H1 (cell line): Measurements from ENCODE around the gene HAGH. TPM values are rescaled to one million over a fixed set of nuclear protein-coding genes. Genes with fewer than 3 reads are reported as not detected.
A peak's percentile ranks its signal among the peaks of the same experiment; 100 is the strongest.

Experiments used
- CTCF ChIA-PET: fragments of 300-600 bp; sonication (Branson Sonifier 250); formaldehyde crosslinking; loops from one replicate; lab custom pipeline; 2021; ENCODE audit not compliant: partially characterized antibody; lab: Charles Lee
- POLR2A ChIA-PET: fragments of 300-600 bp; sonication (Branson Sonifier 250); formaldehyde crosslinking; loops from one replicate; lab custom pipeline; 2021; ENCODE audit warnings: inconsistent platforms; ENCODE audit not compliant: partially characterized antibody; lab: Charles Lee
- DNase-seq, 2 experiments: peaks; one replicate each; pipeline versions ENCODE4 v3.0.0 to v3.0.0-alpha.2; 2010 to 2022; ENCODE audit warnings: low spot score in 2 of 2, low read depth in 1 of 2, mixed read lengths in 1 of 2
- FAIRE-seq: peaks from 2 replicates; lab custom pipeline; 2011; peaks lifted over from hg19 to GRCh38; lab: Jason Lieb, UNC
- H2AFZ ChIP-seq: 2 replicates; pipeline ENCODE4 v1.8.1; 2012; ENCODE audit warnings: low read length, inconsistent platforms
- H2AK5ac ChIP-seq: 2 replicates; pipeline ENCODE4 v1.6.1; 2013; ENCODE audit warnings: low read depth, low read length
- H2BK120ac ChIP-seq: replicated peaks from 2 replicates; pipeline ENCODE3; 2013; ENCODE audit warnings: low read depth, low read length, inconsistent platforms
- H2BK12ac ChIP-seq: 2 replicates; pipeline ENCODE4 v1.6.1; 2013; ENCODE audit warnings: low read depth, low read length
- H2BK15ac ChIP-seq: 2 replicates; pipeline ENCODE4 v1.6.1; 2013; ENCODE audit warnings: low read length
- H2BK20ac ChIP-seq: 2 replicates; pipeline ENCODE4 v1.6.1; 2013; ENCODE audit warnings: low read length
- H2BK5ac ChIP-seq: 2 replicates; pipeline ENCODE4 v1.6.1; 2013; ENCODE audit warnings: low read depth, low read length
- H3K14ac ChIP-seq: 2 replicates; pipeline ENCODE4 v1.6.1; 2013; ENCODE audit warnings: inconsistent platforms; ENCODE audit not compliant: insufficient read length
- H3K18ac ChIP-seq: 2 replicates; pipeline ENCODE4 v1.6.1; 2013; ENCODE audit warnings: low read length; ENCODE audit errors: extremely low read depth
- H3K23ac ChIP-seq: 2 replicates; pipeline ENCODE4 v1.6.1; 2013; ENCODE audit warnings: inconsistent platforms; ENCODE audit not compliant: insufficient read length
- H3K23me2 ChIP-seq: 2 replicates; pipeline ENCODE4 v1.6.1; 2013; ENCODE audit warnings: low read depth, low read length
- H3K27ac ChIP-seq: 2 replicates; pipeline ENCODE4 v1.6.1; 2011; ENCODE audit warnings: low read depth, low read length, inconsistent platforms
- H3K27me3 ChIP-seq, 4 experiments: replicated peaks in 1 of 4; 1 replicate in 1 of 4; 2 replicates in 3 of 4; pipeline versions ENCODE4 v1.6.1 to v1.8.1; 2011 to 2013; ENCODE audit warnings: low read length in 3 of 4, mild to moderate bottlenecking in 3 of 4, inconsistent platforms in 2 of 4, mixed read lengths in 2 of 4, moderate library complexity in 1 of 4; ENCODE audit not compliant: control insufficient read depth in 3 of 4, insufficient read depth in 3 of 4; ENCODE audit errors: extremely low read depth in 1 of 4
- H3K36me3 ChIP-seq, 4 experiments: 2 replicates each; pipeline versions ENCODE4 v1.6.1 to v1.8.1; 2011 to 2013; ENCODE audit warnings: mild to moderate bottlenecking in 4 of 4, low read length in 3 of 4, moderate library complexity in 2 of 4, control low read depth in 1 of 4, inconsistent platforms in 1 of 4; ENCODE audit not compliant: insufficient read depth in 4 of 4, control insufficient read depth in 2 of 4
- H3K4ac ChIP-seq: replicated peaks from 2 replicates; pipeline ENCODE3; 2013; ENCODE audit warnings: low read length, low read depth, mixed read lengths, inconsistent platforms; ENCODE audit not compliant: insufficient read length
- H3K4me1 ChIP-seq, 4 experiments: replicated peaks in 1 of 4; 1 replicate in 1 of 4; 2 replicates in 3 of 4; pipeline versions ENCODE4 v1.6.1 to v1.8.1; 2011 to 2013; ENCODE audit warnings: low read length in 3 of 4, inconsistent platforms in 2 of 4, mixed read lengths in 1 of 4; ENCODE audit not compliant: insufficient read depth in 4 of 4, control insufficient read depth in 3 of 4
- H3K4me2 ChIP-seq, 2 experiments: 2 replicates each; pipeline versions ENCODE4 v1.6.1 to v1.8.1; 2011 to 2013; ENCODE audit warnings: low read depth in 2 of 2, low read length in 2 of 2, control low read depth in 1 of 2, inconsistent platforms in 1 of 2, mild to moderate bottlenecking in 1 of 2; ENCODE audit not compliant: insufficient read depth in 1 of 2
- H3K4me3 ChIP-seq, 4 experiments: fragments of 200-600, 300-600 bp in 1 of 4; sonication (generic), shearing (Covaris generic), sonication (Bioruptor Twin) in 1 of 4; 2 replicates each; pipeline versions ENCODE4 v1.5.1 to v1.8.1; 2011 to 2016; ENCODE audit warnings: low read length in 4 of 4, low read depth in 3 of 4, control low read depth in 2 of 4, inconsistent platforms in 2 of 4, mild to moderate bottlenecking in 2 of 4, mixed read lengths in 1 of 4, moderate library complexity in 1 of 4; ENCODE audit not compliant: insufficient read depth in 2 of 4; ENCODE audit errors: extremely low read depth in 1 of 4
- H3K56ac ChIP-seq: replicated peaks from 2 replicates; pipeline ENCODE3; 2013; ENCODE audit warnings: low read depth, mild to moderate bottlenecking, mixed read lengths, low read length, inconsistent platforms; ENCODE audit not compliant: insufficient read length
- H3K79me1 ChIP-seq: 2 replicates; pipeline ENCODE4 v1.6.1; 2013; ENCODE audit warnings: low read depth, low read length, control low read depth
- H3K79me2 ChIP-seq, 2 experiments: 2 replicates each; pipeline versions ENCODE4 v1.6.1 to v1.8.1; 2012 to 2013; ENCODE audit warnings: low read length in 2 of 2, mild to moderate bottlenecking in 2 of 2, inconsistent platforms in 1 of 2; ENCODE audit not compliant: insufficient read depth in 2 of 2, control insufficient read depth in 1 of 2
- H3K9ac ChIP-seq, 4 experiments: replicated peaks in 1 of 4; 1 replicate in 1 of 4; 2 replicates in 3 of 4; pipeline versions ENCODE4 v1.6.1 to v1.8.1; 2011 to 2013; ENCODE audit warnings: low read depth in 3 of 4, low read length in 3 of 4, control low read depth in 2 of 4, mild to moderate bottlenecking in 2 of 4, moderate library complexity in 2 of 4, inconsistent platforms in 1 of 4; ENCODE audit errors: extremely low read depth in 1 of 4
- H3K9me3 ChIP-seq, 2 experiments: 2 replicates each; pipeline versions ENCODE4 v1.6.1 to v1.8.1; 2012 to 2013; ENCODE audit warnings: mild to moderate bottlenecking in 2 of 2, moderate library complexity in 2 of 2, control low read depth in 1 of 2, inconsistent platforms in 1 of 2, low read depth in 1 of 2, low read length in 1 of 2, mixed read lengths in 1 of 2; ENCODE audit not compliant: insufficient read depth in 2 of 2
- H4K20me1 ChIP-seq, 2 experiments: replicated peaks in 1 of 2; 2 replicates each; pipeline versions ENCODE3 to v1.8.1; 2011 to 2013; ENCODE audit warnings: inconsistent platforms in 2 of 2, low read length in 2 of 2, mild to moderate bottlenecking in 1 of 2; ENCODE audit not compliant: insufficient read depth in 2 of 2, control insufficient read depth in 1 of 2
- H4K5ac ChIP-seq: 2 replicates; pipeline ENCODE4 v1.6.1; 2013; ENCODE audit warnings: low read length, low read depth, mixed read lengths, inconsistent platforms; ENCODE audit not compliant: insufficient read length
- H4K8ac ChIP-seq: 2 replicates; pipeline ENCODE4 v1.8.0; 2013; ENCODE audit warnings: mild to moderate bottlenecking, moderate library complexity, low read length, inconsistent platforms; ENCODE audit not compliant: insufficient read depth; ENCODE audit errors: extremely low read depth
- H4K91ac ChIP-seq: replicated peaks from 2 replicates; pipeline ENCODE3; 2013; ENCODE audit warnings: low read length, mixed read lengths, inconsistent platforms; ENCODE audit not compliant: insufficient read length
- BACH1 ChIP-seq: IDR thresholded peaks from 2 replicates; pipeline ENCODE4 v1.6.1; 2012; ENCODE audit warnings: low read length, improper control_type of control experiment
- KDM4A ChIP-seq: IDR thresholded peaks from one replicate; pipeline ENCODE4 v1.7.1; 2012; ENCODE audit warnings: low read depth, mild to moderate bottlenecking, moderate library complexity, low read length, inconsistent platforms; ENCODE audit not compliant: severe bottlenecking
- MAFK ChIP-seq: IDR thresholded peaks from 2 replicates; pipeline ENCODE4 v1.6.1; 2012; ENCODE audit warnings: low read depth, mild to moderate bottlenecking, improper control_type of control experiment, low read length
- NRF1 ChIP-seq: IDR thresholded peaks from 2 replicates; pipeline ENCODE4 v1.6.1; 2011; ENCODE audit warnings: mild to moderate bottlenecking, low read depth, low read length, improper control_type of control experiment
- POLR2A ChIP-seq, 2 experiments: IDR thresholded peaks; 1 replicate in 1 of 2; 2 replicates in 1 of 2; pipeline ENCODE4 v1.6.1; 2011; ENCODE audit warnings: low read depth in 2 of 2, low read length in 2 of 2, mild to moderate bottlenecking in 2 of 2; ENCODE audit errors: control extremely low read depth in 1 of 2
- POLR2AphosphoS5 ChIP-seq: IDR thresholded peaks from 2 replicates; pipeline ENCODE4 v1.6.1; 2011; ENCODE audit warnings: low read depth, low read length
- POU5F1 ChIP-seq: IDR thresholded peaks from 2 replicates; pipeline ENCODE4 v1.6.1; 2011; ENCODE audit warnings: low read depth, mild to moderate bottlenecking, low read length, moderate library complexity
- RNF2 ChIP-seq: fragments of 200-900, 300-1000 bp; sonication (generic); IDR thresholded peaks from 2 replicates; pipeline ENCODE4 v1.7.1; 2016; ENCODE audit warnings: borderline replicate concordance, low read depth, mild to moderate bottlenecking, antibody characterized with exemption, low read length; ENCODE audit not compliant: poor library complexity, severe bottlenecking; ENCODE audit errors: missing control alignments
- RXRA ChIP-seq: IDR thresholded peaks from 2 replicates; pipeline ENCODE4 v1.6.1; 2011; ENCODE audit warnings: low read depth, mild to moderate bottlenecking, low read length, moderate library complexity; ENCODE audit not compliant: insufficient read depth
- WGBS, 2 experiments: shearing (Covaris generic) in 1 of 2; methylation state at CpG; one replicate each; pipeline versions ENCODE4 v1.1.6 to v1.1.7; 2013 to 2015; ENCODE audit warnings: low lambda C conversion rate in 2 of 2, mixed read lengths in 2 of 2, inconsistent platforms in 1 of 2, low coverage in 1 of 2, missing lambda C conversion rate in 1 of 2; ENCODE audit not compliant: insufficient replicate concordance in 2 of 2, insufficient coverage in 1 of 2, insufficient read length in 1 of 2; ENCODE audit errors: extremely low coverage in 1 of 2, missing lambda C conversion rate in 1 of 2; 5-methylcytosine and 5-hydroxymethylcytosine counted together
- polyA plus RNA-seq, 7 experiments: library from polyadenylated mRNA; depleted of rRNA in 3 of 7; stranded (reverse) in 5 of 7; unstranded in 2 of 7; fragments of >200 nt in 5 of 7; fragments of 200-250 nt in 2 of 7; gene quantifications; 1 replicate in 5 of 7; 2 replicates in 1 of 7; 4 replicates in 1 of 7; pipeline versions ENCODE4 v1.2.1 to v1.2.3, GENCODE V29; 2011 to 2013; ENCODE audit warnings: missing spikeins in 2 of 7, mixed read lengths in 2 of 7
- total RNA-seq: library from RNA; stranded (reverse); fragmentation: NEBNext Ultra II Directional; extraction: Animal tissue kit (Norgen Biotek cat#: 25700); gene quantifications from 2 replicates; pipeline ENCODE4 v1.2.1, GENCODE V29; 2021
- TF ChIP-seq, protein P1 (sequence below): IDR thresholded peaks from 2 replicates; pipeline ENCODE4 v1.6.1; 2012; ENCODE audit warnings: low read length, inconsistent platforms

The HAGH gene
- total and polyA plus RNA-seq, 2 of the 8 experiments (the other 6 are each of a cell fraction or from before 2014, with no cell fraction given), result 28.7 to 40.6 TPM

DNA sequence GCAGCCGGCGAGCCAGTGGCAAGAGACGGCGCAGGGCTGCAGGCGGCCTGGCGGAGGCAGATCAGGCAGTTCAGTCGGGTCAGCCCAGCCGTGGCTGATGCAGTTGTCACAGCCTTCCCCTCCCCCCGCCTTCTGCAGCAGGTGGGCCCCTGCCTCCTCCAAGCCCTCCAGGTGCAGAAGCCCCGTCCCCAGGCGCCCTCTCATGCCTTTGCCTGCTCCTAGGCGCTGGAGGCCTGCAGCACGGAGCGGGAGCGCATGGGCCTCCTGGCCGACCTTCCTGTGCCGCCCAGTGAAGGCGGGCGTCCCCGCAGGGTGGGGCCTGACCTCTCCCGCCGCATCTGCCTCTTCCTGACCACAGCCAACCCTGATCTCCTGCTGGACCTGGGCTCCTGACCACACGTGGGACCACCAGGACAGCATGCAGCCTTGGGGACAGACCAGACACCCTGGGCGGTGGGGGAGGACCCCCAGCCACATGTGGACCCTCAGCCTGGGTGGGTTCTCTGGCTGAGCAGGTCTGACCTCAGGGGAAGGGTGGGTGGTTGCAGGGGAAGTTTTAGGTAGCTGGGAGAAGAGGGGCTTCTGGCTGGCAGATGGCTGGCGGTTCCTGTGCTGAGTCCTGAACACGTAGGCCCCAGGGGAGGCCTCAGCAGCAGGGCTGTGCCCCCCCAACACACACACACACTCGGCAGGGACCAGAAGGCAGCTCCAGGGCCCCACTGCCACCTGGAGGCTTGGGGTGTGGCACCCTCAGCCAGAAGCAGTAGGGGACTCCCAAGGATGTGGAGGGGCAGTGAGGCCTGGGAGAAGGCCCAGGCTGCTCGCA is 50.6 kb downstream of the HAGH start:
- Histone ChIP-seq H3K79me2 (peaks cover 0 to 15% of the 10 kb centered on the region in 2 experiments; a peak in 1 of 4 replicates), H2BK12ac (no peak overlapping the region), H2AK5ac (no peak overlapping the region), H4K20me1 (peaks cover 0 to 29% of the 10 kb centered on the region in 2 experiments), H3K4me3 (no peak overlapping the region), H3K23me2 (peaks cover 9% of the 10 kb centered on the region), H3K4ac (no peak overlapping the region), H3K23ac (no peak overlapping the region), H3K36me3 (peaks cover 0 to 23% (median 9%) of the 10 kb centered on the region in 4 experiments; a peak in 5 of 8 replicates), H2BK120ac (no peak overlapping the region), H4K91ac (no peak overlapping the region), H2BK5ac (no peak overlapping the region), H2AFZ (no peak overlapping the region), H4K8ac (0 out of 2 replicates have a peak overlapping the region, but pooled peaks have one; percentile 20), H3K27ac (no peak overlapping the region), H3K27me3 (no peaks in the 10 kb centered on the region), H2BK20ac (no peak overlapping the region), H3K56ac (no peak overlapping the region), H3K4me1 (peaks cover 0 to 7% (median 5%) of the 10 kb centered on the region in 4 experiments; a peak in 5 of 7 replicates), H3K9me3 (no peaks in the 10 kb centered on the region), H3K79me1 (peaks cover 7% of the 10 kb centered on the region), H3K14ac (no peak overlapping the region), H4K5ac (no peak overlapping the region), H2BK15ac (no peak overlapping the region), H3K4me2 (no peak overlapping the region), H3K9ac (no peak overlapping the region), H3K18ac (no peak overlapping the region)
- FAIRE-seq (no peak), DNase-seq (no peak)
- WGBS, 2 experiments, result 88% methylated on average over 12 of the region's 28 CpGs; no CpG with 5 or more reads in 1 of the 2 experiments
- ChIA-PET POLR2A (interaction anchor here (0.6 to 13.5 kb wide), 9 partner anchors 4 to 1356 kb away, joined by 3 to 246 read pairs (median 3); partner anchors contain the start of genes EME2, MRPS34, NME3 and NUBP2), CTCF (interaction anchor here (1.1 to 2.3 kb wide), 2 partner anchors 7 to 12 kb away, joined by 5 to 7 read pairs; partner anchors contain the start of genes NUBP2 and SPSB3)
- TF ChIP-seq POLR2AphosphoS5, result peak; percentile 43; the same call in 1 of the 2 replicates
- no peak for TF ChIP-seq MAFK
- TF ChIP-seq BACH1, result no peak
- no peak for TF ChIP-seq POU5F1
- TF ChIP-seq, protein P1, sequence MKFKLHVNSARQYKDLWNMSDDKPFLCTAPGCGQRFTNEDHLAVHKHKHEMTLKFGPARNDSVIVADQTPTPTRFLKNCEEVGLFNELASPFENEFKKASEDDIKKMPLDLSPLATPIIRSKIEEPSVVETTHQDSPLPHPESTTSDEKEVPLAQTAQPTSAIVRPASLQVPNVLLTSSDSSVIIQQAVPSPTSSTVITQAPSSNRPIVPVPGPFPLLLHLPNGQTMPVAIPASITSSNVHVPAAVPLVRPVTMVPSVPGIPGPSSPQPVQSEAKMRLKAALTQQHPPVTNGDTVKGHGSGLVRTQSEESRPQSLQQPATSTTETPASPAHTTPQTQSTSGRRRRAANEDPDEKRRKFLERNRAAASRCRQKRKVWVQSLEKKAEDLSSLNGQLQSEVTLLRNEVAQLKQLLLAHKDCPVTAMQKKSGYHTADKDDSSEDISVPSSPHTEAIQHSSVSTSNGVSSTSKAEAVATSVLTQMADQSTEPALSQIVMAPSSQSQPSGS, result no peak
- TF ChIP-seq RNF2, result no peak
- no peak for TF ChIP-seq KDM4A
- TF ChIP-seq RXRA, result no peak
- no peak for TF ChIP-seq NRF1
- TF ChIP-seq POLR2A (IDR thresholded peaks at IDR 0.05; ENCODE audit: control extremely low read depth in 1 of 2, low read depth in 2 of 2, low read length in 2 of 2), result peak in 1 of 2 experiments; percentile 7; a peak in 1 of 3 replicates
